NCI-H2227 treated with DMSO at 0.1 percent for 48 hours (cell line): ENCODE results near the gene HMSD.

Source experiments
- DNase-seq: peaks from one replicate; lab custom pipeline; 2025; lab: John Stamatoyannopoulos, UW

HMSD gene

GRCh38 chr18:63956755-63957154 is 7.7 kb downstream of the HMSD start:
- no peak for DNase-seq

- DNase-seq = no peak
Measured at GRCh38 chr18:63960891-63961290, 11.8 kb downstream of the HMSD start.

GRCh38 chr18:63961435-63961980 is 12.4 kb downstream of the HMSD start:
- DNase-seq = no peak

- DNase-seq = no peak
Measured at GRCh38 chr18:63962137-63962536, 13.0 kb downstream of the HMSD start.

- peak; percentile 44 for DNase-seq
Measured at GRCh38 chr18:63963615-63964256, 14.6 kb downstream of the HMSD start.

- DNase-seq = no peak
Measured at GRCh38 chr18:63964908-63965307, 15.8 kb downstream of the HMSD start.

GRCh38 chr18:63965716-63966330 is 16.7 kb downstream of the HMSD start:
- DNase-seq = no peak

GRCh38 chr18:63969942-63970808 is 21.1 kb downstream of the HMSD start, which contains the start of gene SERPINB8:
TSS of gene SERPINB8 (plus strand) at chr18:63970081. CDS start at chr18:63978309, 8,228 bp downstream.
- peak; percentile 93 for DNase-seq

- peak; percentile 88 for DNase-seq
Measured at GRCh38 chr18:63970809-63971205, 21.7 kb downstream of the HMSD start.

- peak; percentile 70 for DNase-seq
Measured at GRCh38 chr18:63971320-63972001, 22.4 kb downstream of the HMSD start.

GRCh38 chr18:63972002-63972376 is 22.9 kb downstream of the HMSD start:
- DNase-seq = no peak

GRCh38 chr18:63974991-63975390 is 25.9 kb downstream of the HMSD start:
- DNase-seq = no peak

GRCh38 chr18:63975628-63976027 is 26.5 kb downstream of the HMSD start:
- DNase-seq = no peak

GRCh38 chr18:63977040-63977439 is 27.9 kb downstream of the HMSD start:
- no peak for DNase-seq

- DNase-seq = peak; percentile 59
Measured at GRCh38 chr18:63979409-63979920, 30.4 kb downstream of the HMSD start.

- DNase-seq = no peak
Measured at GRCh38 chr18:63980027-63980426, 30.9 kb downstream of the HMSD start.

GRCh38 chr18:63980896-63981460 is 31.9 kb downstream of the HMSD start:
- DNase-seq = no peak

- DNase-seq = no peak
Measured at GRCh38 chr18:63981719-63982118, 32.6 kb downstream of the HMSD start.

- DNase-seq = no peak
Measured at GRCh38 chr18:63982361-63982760, 33.3 kb downstream of the HMSD start.

- no peak for DNase-seq
Measured at GRCh38 chr18:63986885-63987284, 37.8 kb downstream of the HMSD start.

- DNase-seq = no peak
Measured at GRCh38 chr18:63987743-63988142, 38.6 kb downstream of the HMSD start.
